Measurements from ENCODE around the gene SP2. TPM values are rescaled to one million over a fixed set of nuclear protein-coding genes. Genes with fewer than 3 reads are reported as not detected.

Gene SP2
- total and polyA plus RNA-seq, 2 of the 13 experiments (the other 11 are each of a cell fraction or from before 2014, with no cell fraction given): 1.4 to 4.8 TPM

GRCh38 chr17:47957591-47958490 is 61.8 kb downstream of the SP2 start, which contains the start of gene PRR15L (continued):
- TF ChIP-seq ZNF414 (CRISPR knock-in tag; IDR thresholded peaks at IDR 0.05) (0 out of 2 replicates have a peak, but pooled peaks have one; percentile 33), SRY (CRISPR knock-in tag; IDR thresholded peaks at IDR 0.05) (no peak), ZFP91 (CRISPR knock-in tag; IDR thresholded peaks at IDR 0.05; ENCODE audit: borderline replicate concordance) (0 out of 2 replicates have a peak, but pooled peaks have one; percentile 47), ZFP1 (CRISPR knock-in tag; IDR thresholded peaks at IDR 0.05) (no peak), FOXO4 (CRISPR knock-in tag; conservative IDR thresholded peaks at IDR 0.05) (0 out of 2 replicates have a peak, but pooled peaks have one; percentile 40), FOXA1 (IDR thresholded peaks at IDR 0.05) (no peak), FOXA1 (CRISPR knock-in tag; IDR thresholded peaks at IDR 0.05) (peak; percentile 30; the same call in 1 of the 2 replicates), EP300 (IDR thresholded peaks at IDR 0.05; ENCODE audit: low read depth in 2 of 2, low read length in 2 of 2) (no peak), EP300 (CRISPR knock-in tag; IDR thresholded peaks at IDR 0.05; ENCODE audit: borderline replicate concordance) (no peak), ZNF572 (CRISPR knock-in tag; IDR thresholded peaks at IDR 0.05) (0 out of 2 replicates have a peak, but pooled peaks have one; percentile 67), ZFY (CRISPR knock-in tag; IDR thresholded peaks at IDR 0.05) (no peak), FOXC1 (CRISPR knock-in tag; IDR thresholded peaks at IDR 0.05; ENCODE audit: borderline replicate concordance) (0 out of 2 replicates have a peak, but pooled peaks have one; percentile 11)

Data from HepG2 (cell line).